Measurements from ENCODE around the gene INHBE. TPM values are rescaled to one million over a fixed set of nuclear protein-coding genes. Genes with fewer than 3 reads are reported as not detected.

INHBE gene
- total and polyA plus RNA-seq, 2 of the 8 experiments (the other 6 are each of a cell fraction or from before 2014, with no cell fraction given): 10.2 to 18.8 TPM

DNA sequence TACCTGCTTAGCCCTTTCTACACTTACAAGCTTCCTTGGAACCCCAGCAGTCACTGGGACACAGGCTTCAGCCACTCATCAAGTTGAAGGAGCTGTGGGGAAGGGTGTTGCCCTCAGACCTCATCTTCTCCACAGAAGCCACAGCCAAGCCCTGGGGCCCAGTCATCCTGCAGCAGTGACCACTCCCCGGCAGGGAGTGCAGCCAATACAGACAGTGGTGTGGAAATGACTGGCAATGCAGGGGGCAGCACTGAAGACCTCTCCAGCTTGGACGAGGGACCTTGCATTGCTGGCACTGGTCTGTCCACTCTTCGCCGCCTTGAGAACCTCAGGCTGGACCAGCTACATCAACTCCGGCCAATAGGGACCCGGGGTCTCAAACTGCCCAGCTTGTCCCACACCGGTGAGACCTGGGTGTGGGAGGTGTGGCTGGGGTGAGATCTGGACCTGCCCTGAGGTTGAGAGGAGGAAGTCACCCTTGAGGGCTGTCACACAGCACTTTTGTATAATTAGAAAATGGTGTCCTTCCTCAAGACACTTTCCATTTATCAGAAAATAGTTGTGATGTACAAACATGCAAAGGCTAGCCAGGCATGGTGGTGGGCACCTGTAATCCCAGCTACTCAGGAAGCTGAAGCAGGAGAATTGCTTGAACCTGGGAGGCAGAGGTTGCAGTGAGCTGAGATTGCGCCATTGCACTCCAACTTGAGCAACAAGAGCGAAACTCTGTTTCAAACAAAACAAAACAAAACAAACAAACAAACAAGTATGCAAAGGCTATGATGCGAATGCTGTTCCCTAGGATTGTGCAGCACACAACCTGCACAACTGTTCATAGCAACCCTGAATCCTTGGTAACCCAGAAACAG is 14.4 kb downstream of the INHBE start:
- Histone ChIP-seq H3K14ac (ENCODE audit: insufficient read length) (no peak overlapping the region), H2AFZ (ENCODE audit: low read length) (no peak overlapping the region), H2AK5ac (ENCODE audit: low read depth, low read length) (no peak overlapping the region), H2BK15ac (ENCODE audit: low read length) (no peak overlapping the region), H2BK20ac (ENCODE audit: low read length) (no peak overlapping the region), H3K23ac (ENCODE audit: insufficient read length) (no peak overlapping the region), H3K56ac (replicated peaks; ENCODE audit: insufficient read length, low read depth, low read length) (no peak overlapping the region), H3K9me3 (ENCODE audit: insufficient read depth in 2 of 2, low read depth in 1 of 2, low read length in 1 of 2) (no peaks in the 10 kb centered on the region), H2BK120ac (replicated peaks; ENCODE audit: low read depth, low read length) (no peak overlapping the region), H2BK12ac (ENCODE audit: low read depth, low read length) (no peak overlapping the region), H3K4me2 (ENCODE audit: insufficient read depth in 1 of 2, low read depth in 2 of 2, low read length in 2 of 2) (no peak overlapping the region), H3K23me2 (ENCODE audit: low read depth, low read length) (no peaks in the 10 kb centered on the region), H3K4ac (replicated peaks; ENCODE audit: insufficient read length, low read depth, low read length) (no peak overlapping the region), H3K79me2 (ENCODE audit: control insufficient read depth in 1 of 2, insufficient read depth in 2 of 2, low read length in 2 of 2) (no peaks in the 10 kb centered on the region), H4K5ac (ENCODE audit: insufficient read length, low read depth, low read length) (no peak overlapping the region), H2BK5ac (ENCODE audit: low read depth, low read length) (no peak overlapping the region), H3K9ac (replicated peaks in 1 of 4; ENCODE audit: extremely low read depth in 1 of 4, low read depth in 3 of 4, low read length in 3 of 4) (no peak overlapping the region), H3K36me3 (ENCODE audit: control insufficient read depth in 2 of 4, insufficient read depth in 4 of 4, low read length in 3 of 4) (peaks cover 0 to 11% (median 4%) of the 10 kb centered on the region in 4 experiments; a peak in 4 of 8 replicates), H3K27me3 (replicated peaks in 1 of 4; ENCODE audit: control insufficient read depth in 3 of 4, extremely low read depth in 1 of 4, insufficient read depth in 3 of 4, low read length in 3 of 4) (peaks cover 4 to 19% (median 14%) of the 10 kb centered on the region in 4 experiments), H3K27ac (ENCODE audit: low read depth, low read length) (no peak overlapping the region), H3K4me3 (ENCODE audit: extremely low read depth in 1 of 4, insufficient read depth in 2 of 4, low read depth in 3 of 4, low read length in 4 of 4) (no peak overlapping the region), H3K4me1 (replicated peaks in 1 of 4; ENCODE audit: control insufficient read depth in 3 of 4, insufficient read depth in 4 of 4, low read length in 3 of 4) (no peaks in the 10 kb centered on the region), H4K91ac (replicated peaks; ENCODE audit: insufficient read length, low read length) (no peak overlapping the region), H4K8ac (ENCODE audit: extremely low read depth, insufficient read depth, low read length) (no peak overlapping the region; the same call in 1 of the 2 replicates), H3K18ac (ENCODE audit: extremely low read depth, low read length) (no peak overlapping the region), H4K20me1 (replicated peaks in 1 of 2; ENCODE audit: control insufficient read depth in 1 of 2, insufficient read depth in 2 of 2, low read length in 2 of 2) (peaks cover 0 to 5% of the 10 kb centered on the region in 2 experiments), H3K79me1 (ENCODE audit: low read depth, low read length) (no peaks in the 10 kb centered on the region)
- ChIA-PET CTCF (ENCODE audit: partially characterized antibody) (interaction anchor here (0.5 to 25.1 kb wide), 8 partner anchors 11 to 451 kb away, joined by 3 to 441 read pairs (median 4); partner anchors contain the start of genes ARHGAP9, GLI1 and INHBE), POLR2A (ENCODE audit: partially characterized antibody) (no interaction called here)
- FAIRE-seq (no peak), DNase-seq (ENCODE audit: low read depth in 1 of 2, low spot score in 2 of 2) (no peak)
- WGBS, 2 experiments (ENCODE audit: extremely low coverage in 1 of 2, insufficient coverage in 1 of 2, insufficient read length in 1 of 2, insufficient replicate concordance in 2 of 2, low coverage in 1 of 2, low lambda C conversion rate in 2 of 2, missing lambda C conversion rate in 1 of 2): 93% methylated on average over 10 of the region's 10 CpGs; no CpG with 5 or more reads in 1 of the 2 experiments
- no peak for TF ChIP-seq CREB1 (IDR thresholded peaks at IDR 0.05)
- no peak for TF ChIP-seq TAF1 (IDR thresholded peaks at IDR 0.05; ENCODE audit: low read depth, low read length)
- no peak for TF ChIP-seq SIRT6 (IDR thresholded peaks at IDR 0.05; ENCODE audit: low read length)
- TF ChIP-seq, protein P1, sequence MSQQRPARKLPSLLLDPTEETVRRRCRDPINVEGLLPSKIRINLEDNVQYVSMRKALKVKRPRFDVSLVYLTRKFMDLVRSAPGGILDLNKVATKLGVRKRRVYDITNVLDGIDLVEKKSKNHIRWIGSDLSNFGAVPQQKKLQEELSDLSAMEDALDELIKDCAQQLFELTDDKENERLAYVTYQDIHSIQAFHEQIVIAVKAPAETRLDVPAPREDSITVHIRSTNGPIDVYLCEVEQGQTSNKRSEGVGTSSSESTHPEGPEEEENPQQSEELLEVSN (IDR thresholded peaks at IDR 0.05): no peak
- no peak for TF ChIP-seq YY1 (IDR thresholded peaks at IDR 0.05; ENCODE audit: low read depth, low read length)
- TF ChIP-seq TEAD4 (IDR thresholded peaks at IDR 0.05; ENCODE audit: low read depth, low read length): no peak
- no peak for TF ChIP-seq POLR2A (IDR thresholded peaks at IDR 0.05; ENCODE audit: control extremely low read depth in 1 of 2, low read depth in 2 of 2, low read length in 2 of 2)
- TF ChIP-seq EP300 (IDR thresholded peaks at IDR 0.05; ENCODE audit: borderline replicate concordance in 1 of 2, low read depth in 2 of 2, low read length in 2 of 2): no peak
- TF ChIP-seq HDAC2 (IDR thresholded peaks at IDR 0.05; ENCODE audit: borderline replicate concordance in 1 of 2, low read depth in 2 of 2, low read length in 2 of 2): no peak
- TF ChIP-seq HDAC6 (IDR thresholded peaks at IDR 0.05; ENCODE audit: low read depth, low read length): no peak
- TF ChIP-seq BRCA1 (IDR thresholded peaks at IDR 0.05; ENCODE audit: low read depth, low read length): no peak
- TF ChIP-seq FOSL1 (IDR thresholded peaks at IDR 0.05; ENCODE audit: insufficient read depth, low read depth, low read length): no peak
